ENCODE measurements around the gene ERC2.
"Not testable (repeated sequence)": the region's sequence is repeated elsewhere in the genome, so short reads cannot be mapped to it uniquely, and the experiment has no call there.

The ERC2 gene

GRCh38 chr3:56309465-56309864 lies 158.8 kb downstream of the ERC2 start:
- no peak for DNase-seq (ENCODE audit: low read depth)

- no peak for DNase-seq (ENCODE audit: low read depth)
Observed at GRCh38 chr3:56308471-56308870, 159.8 kb downstream of the ERC2 start.

GRCh38 chr3:56304069-56304468 lies 164.2 kb downstream of the ERC2 start:
- DNase-seq (ENCODE audit: low read depth): no peak

- no peak for DNase-seq (ENCODE audit: low read depth)
Observed at GRCh38 chr3:56303487-56303886, 164.8 kb downstream of the ERC2 start.

- no peak for DNase-seq (ENCODE audit: low read depth)
Observed at GRCh38 chr3:56302417-56302816, 165.8 kb downstream of the ERC2 start.

- DNase-seq (ENCODE audit: low read depth): no peak
Observed at GRCh38 chr3:56297281-56297840, 170.9 kb downstream of the ERC2 start.

GRCh38 chr3:56296361-56296760 lies 171.9 kb downstream of the ERC2 start:
- DNase-seq (ENCODE audit: low read depth): no peak

GRCh38 chr3:56295161-56295560 lies 173.1 kb downstream of the ERC2 start:
- DNase-seq (ENCODE audit: low read depth): no peak

GRCh38 chr3:56294286-56294685 lies 174.0 kb downstream of the ERC2 start:
- no peak for DNase-seq (ENCODE audit: low read depth)

- no peak for DNase-seq (ENCODE audit: low read depth)
Observed at GRCh38 chr3:56291953-56292352, 176.3 kb downstream of the ERC2 start.

GRCh38 chr3:56291244-56291680 lies 177.0 kb downstream of the ERC2 start:
- no peak for DNase-seq (ENCODE audit: low read depth)

- DNase-seq (ENCODE audit: low read depth): no peak
Observed at GRCh38 chr3:56290374-56290773, 177.9 kb downstream of the ERC2 start.

GRCh38 chr3:56288258-56288657 lies 180.0 kb downstream of the ERC2 start:
- DNase-seq (ENCODE audit: low read depth): no peak

GRCh38 chr3:56282341-56282740 lies 185.9 kb downstream of the ERC2 start:
- no peak for DNase-seq (ENCODE audit: low read depth)

- no peak for DNase-seq (ENCODE audit: low read depth)
Observed at GRCh38 chr3:56277236-56277635, 191.0 kb downstream of the ERC2 start.

GRCh38 chr3:56275120-56275519 lies 193.1 kb downstream of the ERC2 start:
- DNase-seq (ENCODE audit: low read depth): no peak

- DNase-seq (ENCODE audit: low read depth): no peak
Observed at GRCh38 chr3:56269755-56270535, 198.3 kb downstream of the ERC2 start.

GRCh38 chr3:56268616-56269383 lies 199.5 kb downstream of the ERC2 start:
- DNase-seq (ENCODE audit: low read depth): no peak

- DNase-seq (ENCODE audit: low read depth): not testable (repeated sequence)
Observed at GRCh38 chr3:56261852-56262251, 206.4 kb downstream of the ERC2 start.

- no peak for DNase-seq (ENCODE audit: low read depth)
Observed at GRCh38 chr3:56260262-56260661, 208.0 kb downstream of the ERC2 start.

- DNase-seq (ENCODE audit: low read depth): no peak
Observed at GRCh38 chr3:56257826-56258225, 210.4 kb downstream of the ERC2 start.

- no peak for DNase-seq (ENCODE audit: low read depth)
Observed at GRCh38 chr3:56254835-56255234, 213.4 kb downstream of the ERC2 start.

Data from GM04503 (cell line).